WTC11 (cell line): ENCODE data around the gene WDFY4.

Experiments
- TF ChIP-seq, protein P1 (sequence below): sonication (generic); formaldehyde crosslinking; IDR thresholded peaks from 2 replicates; pipeline ENCODE4 v1.8.1; 2022; ENCODE audit warnings: low read depth, missing genetic modification reagents, borderline replicate concordance
- TF ChIP-seq, protein P2 (sequence below): sonication (generic); formaldehyde crosslinking; IDR thresholded peaks from 2 replicates; pipeline ENCODE4 v1.8.1; 2023; ENCODE audit warnings: mild to moderate bottlenecking, missing genetic modification reagents, borderline replicate concordance

DNA sequence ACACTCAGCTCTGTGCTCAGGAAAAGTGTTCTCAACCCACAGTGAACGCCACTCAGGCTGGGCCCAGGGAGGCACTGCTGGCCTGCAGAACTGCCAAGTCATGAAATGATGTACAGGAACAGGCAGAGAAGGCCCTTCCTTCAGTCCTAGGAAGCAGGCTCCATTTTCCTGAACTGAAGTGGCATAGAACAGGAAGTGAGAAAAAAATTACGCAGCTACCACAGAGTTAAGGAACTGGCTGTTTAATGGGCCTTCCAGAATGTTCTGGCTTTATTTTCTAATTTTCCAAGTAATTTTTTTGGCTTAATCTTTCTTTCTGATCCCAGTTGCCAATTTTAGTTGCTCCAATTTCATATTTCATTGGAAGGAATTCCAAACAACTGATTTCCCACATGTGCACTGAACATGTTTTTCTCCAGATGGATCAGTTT, 215.7 kb downstream of the WDFY4 start:
- TF ChIP-seq, protein P1, sequence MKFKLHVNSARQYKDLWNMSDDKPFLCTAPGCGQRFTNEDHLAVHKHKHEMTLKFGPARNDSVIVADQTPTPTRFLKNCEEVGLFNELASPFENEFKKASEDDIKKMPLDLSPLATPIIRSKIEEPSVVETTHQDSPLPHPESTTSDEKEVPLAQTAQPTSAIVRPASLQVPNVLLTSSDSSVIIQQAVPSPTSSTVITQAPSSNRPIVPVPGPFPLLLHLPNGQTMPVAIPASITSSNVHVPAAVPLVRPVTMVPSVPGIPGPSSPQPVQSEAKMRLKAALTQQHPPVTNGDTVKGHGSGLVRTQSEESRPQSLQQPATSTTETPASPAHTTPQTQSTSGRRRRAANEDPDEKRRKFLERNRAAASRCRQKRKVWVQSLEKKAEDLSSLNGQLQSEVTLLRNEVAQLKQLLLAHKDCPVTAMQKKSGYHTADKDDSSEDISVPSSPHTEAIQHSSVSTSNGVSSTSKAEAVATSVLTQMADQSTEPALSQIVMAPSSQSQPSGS (CRISPR knock-in tag), result no peak
- TF ChIP-seq, protein P2, sequence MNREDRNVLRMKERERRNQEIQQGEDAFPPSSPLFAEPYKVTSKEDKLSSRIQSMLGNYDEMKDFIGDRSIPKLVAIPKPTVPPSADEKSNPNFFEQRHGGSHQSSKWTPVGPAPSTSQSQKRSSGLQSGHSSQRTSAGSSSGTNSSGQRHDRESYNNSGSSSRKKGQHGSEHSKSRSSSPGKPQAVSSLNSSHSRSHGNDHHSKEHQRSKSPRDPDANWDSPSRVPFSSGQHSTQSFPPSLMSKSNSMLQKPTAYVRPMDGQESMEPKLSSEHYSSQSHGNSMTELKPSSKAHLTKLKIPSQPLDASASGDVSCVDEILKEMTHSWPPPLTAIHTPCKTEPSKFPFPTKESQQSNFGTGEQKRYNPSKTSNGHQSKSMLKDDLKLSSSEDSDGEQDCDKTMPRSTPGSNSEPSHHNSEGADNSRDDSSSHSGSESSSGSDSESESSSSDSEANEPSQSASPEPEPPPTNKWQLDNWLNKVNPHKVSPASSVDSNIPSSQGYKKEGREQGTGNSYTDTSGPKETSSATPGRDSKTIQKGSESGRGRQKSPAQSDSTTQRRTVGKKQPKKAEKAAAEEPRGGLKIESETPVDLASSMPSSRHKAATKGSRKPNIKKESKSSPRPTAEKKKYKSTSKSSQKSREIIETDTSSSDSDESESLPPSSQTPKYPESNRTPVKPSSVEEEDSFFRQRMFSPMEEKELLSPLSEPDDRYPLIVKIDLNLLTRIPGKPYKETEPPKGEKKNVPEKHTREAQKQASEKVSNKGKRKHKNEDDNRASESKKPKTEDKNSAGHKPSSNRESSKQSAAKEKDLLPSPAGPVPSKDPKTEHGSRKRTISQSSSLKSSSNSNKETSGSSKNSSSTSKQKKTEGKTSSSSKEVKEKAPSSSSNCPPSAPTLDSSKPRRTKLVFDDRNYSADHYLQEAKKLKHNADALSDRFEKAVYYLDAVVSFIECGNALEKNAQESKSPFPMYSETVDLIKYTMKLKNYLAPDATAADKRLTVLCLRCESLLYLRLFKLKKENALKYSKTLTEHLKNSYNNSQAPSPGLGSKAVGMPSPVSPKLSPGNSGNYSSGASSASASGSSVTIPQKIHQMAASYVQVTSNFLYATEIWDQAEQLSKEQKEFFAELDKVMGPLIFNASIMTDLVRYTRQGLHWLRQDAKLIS (CRISPR knock-in tag), result no peak
